ENCODE data around the gene OPRM1. TPM values are rescaled to one million over a fixed set of nuclear protein-coding genes. Genes with fewer than 3 reads are reported as not detected.

Gene OPRM1
- total RNA-seq, 1 experiment from 2014 or later = not detected

DNA sequence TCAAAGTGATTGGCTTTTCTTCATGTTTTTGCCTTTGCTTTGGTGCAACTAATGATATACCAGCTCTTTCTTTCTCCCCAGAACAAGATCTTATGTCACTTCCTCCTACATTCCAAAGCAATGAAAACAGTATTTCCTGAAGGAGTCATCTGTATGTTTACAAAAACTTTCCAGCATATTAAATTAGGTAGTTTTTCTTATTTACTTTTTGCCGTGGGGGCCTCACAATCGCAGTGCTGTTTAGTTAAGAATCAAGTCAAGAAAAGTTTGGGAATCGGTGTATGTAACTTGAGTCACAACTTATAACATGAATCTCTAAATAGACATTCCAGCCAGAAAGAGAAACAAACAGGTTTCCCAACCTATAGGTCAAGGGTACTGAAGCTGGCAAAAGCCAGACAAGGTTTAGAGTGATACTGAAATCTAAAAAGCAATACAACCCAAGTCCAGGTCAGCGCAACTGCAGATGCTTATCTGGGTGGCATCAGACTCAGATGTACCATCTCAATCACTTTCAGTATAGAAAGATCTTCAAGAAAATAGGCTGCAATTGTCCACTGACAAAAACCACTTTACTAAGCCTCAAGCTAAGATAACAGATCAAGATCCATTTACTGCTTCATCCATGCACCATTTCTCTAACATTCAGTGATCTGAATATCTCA is 253.9 kb downstream of the OPRM1 start:
- in situ Hi-C loops (cut with HindIII; ENCODE audit: low pct_unique_long_range_greater_than_20kb, low sequenced_read_pairs) = no loop called here
- no peaks in the 10 kb centered on the region for H3K36me3 ChIP-seq (ENCODE audit: control insufficient read depth, insufficient read depth, low read length)
- intact Hi-C loops (cut with micrococcal nuclease; ENCODE audit: unreplicated experiment) = no loop called here
- peak; percentile 66 for DNase-seq (ENCODE audit: low read depth, low spot score)
- no peaks in the 10 kb centered on the region for H3K27me3 ChIP-seq (ENCODE audit: control insufficient read depth, insufficient read depth, low read length)
- BruUV-seq (replicated peaks) = no TSS peak
- ChIA-PET CTCF (no interaction called here), POLR2A (no interaction called here)
- H3K9me3 ChIP-seq (ENCODE audit: control insufficient read depth, insufficient read depth, low read depth, low read length) = no peaks in the 10 kb centered on the region; the same call in 1 of the 2 replicates
- peaks cover 18% of the 10 kb centered on the region for H3K4me1 ChIP-seq (ENCODE audit: control insufficient read depth, insufficient read depth, low read length)
- TF ChIP-seq, protein P1, sequence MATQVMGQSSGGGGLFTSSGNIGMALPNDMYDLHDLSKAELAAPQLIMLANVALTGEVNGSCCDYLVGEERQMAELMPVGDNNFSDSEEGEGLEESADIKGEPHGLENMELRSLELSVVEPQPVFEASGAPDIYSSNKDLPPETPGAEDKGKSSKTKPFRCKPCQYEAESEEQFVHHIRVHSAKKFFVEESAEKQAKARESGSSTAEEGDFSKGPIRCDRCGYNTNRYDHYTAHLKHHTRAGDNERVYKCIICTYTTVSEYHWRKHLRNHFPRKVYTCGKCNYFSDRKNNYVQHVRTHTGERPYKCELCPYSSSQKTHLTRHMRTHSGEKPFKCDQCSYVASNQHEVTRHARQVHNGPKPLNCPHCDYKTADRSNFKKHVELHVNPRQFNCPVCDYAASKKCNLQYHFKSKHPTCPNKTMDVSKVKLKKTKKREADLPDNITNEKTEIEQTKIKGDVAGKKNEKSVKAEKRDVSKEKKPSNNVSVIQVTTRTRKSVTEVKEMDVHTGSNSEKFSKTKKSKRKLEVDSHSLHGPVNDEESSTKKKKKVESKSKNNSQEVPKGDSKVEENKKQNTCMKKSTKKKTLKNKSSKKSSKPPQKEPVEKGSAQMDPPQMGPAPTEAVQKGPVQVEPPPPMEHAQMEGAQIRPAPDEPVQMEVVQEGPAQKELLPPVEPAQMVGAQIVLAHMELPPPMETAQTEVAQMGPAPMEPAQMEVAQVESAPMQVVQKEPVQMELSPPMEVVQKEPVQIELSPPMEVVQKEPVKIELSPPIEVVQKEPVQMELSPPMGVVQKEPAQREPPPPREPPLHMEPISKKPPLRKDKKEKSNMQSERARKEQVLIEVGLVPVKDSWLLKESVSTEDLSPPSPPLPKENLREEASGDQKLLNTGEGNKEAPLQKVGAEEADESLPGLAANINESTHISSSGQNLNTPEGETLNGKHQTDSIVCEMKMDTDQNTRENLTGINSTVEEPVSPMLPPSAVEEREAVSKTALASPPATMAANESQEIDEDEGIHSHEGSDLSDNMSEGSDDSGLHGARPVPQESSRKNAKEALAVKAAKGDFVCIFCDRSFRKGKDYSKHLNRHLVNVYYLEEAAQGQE (IDR thresholded peaks at IDR 0.05; ENCODE audit: insufficient read depth in 1 of 2, low read depth in 2 of 2, low read length in 1 of 2) = no peak
- peak; percentile 36; the same call in 1 of the 2 replicates for TF ChIP-seq TCF7L2 (IDR thresholded peaks at IDR 0.05; ENCODE audit: low read depth, low read length)
- H3K4me3 ChIP-seq (ENCODE audit: low read depth in 2 of 2, low read length in 2 of 2) = peak overlapping the region in 1 of 2 experiments; percentile 36; a peak in 2 of 4 replicates
- H3K27ac ChIP-seq (ENCODE audit: low read length) = peak overlapping the region; percentile 72
- ATAC-seq = peak; percentile 85

- ChIA-PET CTCF (interaction anchor here (0.6 kb wide), 1 partner anchor 17 kb away, joined by 3 read pairs; no protein-coding TSS in a partner anchor), POLR2A (no interaction called here)
- Histone ChIP-seq H3K4me1 (ENCODE audit: control insufficient read depth, insufficient read depth, low read length) (peaks cover 23% of the 10 kb centered on the region), H3K27ac (ENCODE audit: low read length) (no peak overlapping the region), H3K4me3 (ENCODE audit: low read depth in 2 of 2, low read length in 2 of 2) (no peak overlapping the region), H3K27me3 (ENCODE audit: control insufficient read depth, insufficient read depth, low read length) (no peaks in the 10 kb centered on the region), H3K9me3 (ENCODE audit: control insufficient read depth, insufficient read depth, low read depth, low read length) (no peaks in the 10 kb centered on the region; the same call in 1 of the 2 replicates), H3K36me3 (ENCODE audit: control insufficient read depth, insufficient read depth, low read length) (no peaks in the 10 kb centered on the region)
- BruUV-seq (replicated peaks) = no TSS peak
- in situ Hi-C loops (cut with HindIII; ENCODE audit: low pct_unique_long_range_greater_than_20kb, low sequenced_read_pairs) = no loop called here
- no peak for TF ChIP-seq POLR2AphosphoS5 (IDR thresholded peaks at IDR 0.05; ENCODE audit: low read depth, low read length)
- TF ChIP-seq, protein P2, sequence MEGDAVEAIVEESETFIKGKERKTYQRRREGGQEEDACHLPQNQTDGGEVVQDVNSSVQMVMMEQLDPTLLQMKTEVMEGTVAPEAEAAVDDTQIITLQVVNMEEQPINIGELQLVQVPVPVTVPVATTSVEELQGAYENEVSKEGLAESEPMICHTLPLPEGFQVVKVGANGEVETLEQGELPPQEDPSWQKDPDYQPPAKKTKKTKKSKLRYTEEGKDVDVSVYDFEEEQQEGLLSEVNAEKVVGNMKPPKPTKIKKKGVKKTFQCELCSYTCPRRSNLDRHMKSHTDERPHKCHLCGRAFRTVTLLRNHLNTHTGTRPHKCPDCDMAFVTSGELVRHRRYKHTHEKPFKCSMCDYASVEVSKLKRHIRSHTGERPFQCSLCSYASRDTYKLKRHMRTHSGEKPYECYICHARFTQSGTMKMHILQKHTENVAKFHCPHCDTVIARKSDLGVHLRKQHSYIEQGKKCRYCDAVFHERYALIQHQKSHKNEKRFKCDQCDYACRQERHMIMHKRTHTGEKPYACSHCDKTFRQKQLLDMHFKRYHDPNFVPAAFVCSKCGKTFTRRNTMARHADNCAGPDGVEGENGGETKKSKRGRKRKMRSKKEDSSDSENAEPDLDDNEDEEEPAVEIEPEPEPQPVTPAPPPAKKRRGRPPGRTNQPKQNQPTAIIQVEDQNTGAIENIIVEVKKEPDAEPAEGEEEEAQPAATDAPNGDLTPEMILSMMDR (IDR thresholded peaks at IDR 0.05) = no peak
- no peak for TF ChIP-seq SIN3A (IDR thresholded peaks at IDR 0.05; ENCODE audit: borderline replicate concordance, insufficient read depth, low read depth, low read length)
- TF ChIP-seq TCF7L2 (IDR thresholded peaks at IDR 0.05; ENCODE audit: low read depth, low read length) = no peak
- TF ChIP-seq, protein P1 (IDR thresholded peaks at IDR 0.05; ENCODE audit: insufficient read depth in 1 of 2, low read depth in 2 of 2, low read length in 1 of 2) = no peak
- DNase-seq (ENCODE audit: low read depth, low spot score) (no peak), ATAC-seq (no peak)
- intact Hi-C loops (cut with micrococcal nuclease; ENCODE audit: unreplicated experiment) = no loop called here
Measured at GRCh38 chr6:154295733-154296132, 256.7 kb downstream of the OPRM1 start.
